Hematopoietic multipotent progenitor cell treated with erythropoietin and hydrocortisone succinate and interleukin-3 and kit ligand, for 15 days (in vitro differentiated cells): ENCODE data around the gene SPEN.
"Not testable (repeated sequence)": the region's sequence is repeated elsewhere in the genome, so short reads cannot be mapped to it uniquely, and the experiment has no call there.

Experiments used
- DNase-seq: peaks from one replicate; pipeline ENCODE4 v3.0.0-alpha.2; 2015; ENCODE audit warnings: low spot score

SPEN gene

GRCh38 chr1:15900662-15901279 is 53.3 kb downstream of the SPEN start:
- DNase-seq: no peak

GRCh38 chr1:15902882-15903281 is 55.4 kb downstream of the SPEN start:
- DNase-seq: peak; percentile 36

- no peak for DNase-seq
Observed at GRCh38 chr1:15908597-15908996, 61.1 kb downstream of the SPEN start.

GRCh38 chr1:15911141-15911540 is 63.6 kb downstream of the SPEN start:
- no peak for DNase-seq

GRCh38 chr1:15911927-15912326 is 64.4 kb downstream of the SPEN start:
- no peak for DNase-seq

- DNase-seq: not testable (repeated sequence)
Observed at GRCh38 chr1:15913607-15914006, 66.1 kb downstream of the SPEN start.

GRCh38 chr1:15915991-15916390 is 68.5 kb downstream of the SPEN start:
- DNase-seq: peak; percentile 36

GRCh38 chr1:15916417-15916816 is 68.9 kb downstream of the SPEN start:
- peak; percentile 57 for DNase-seq

GRCh38 chr1:15916916-15917315 is 69.4 kb downstream of the SPEN start:
- no peak for DNase-seq

- DNase-seq: no peak
Observed at GRCh38 chr1:15918962-15919715, 71.6 kb downstream of the SPEN start.

- DNase-seq: no peak
Observed at GRCh38 chr1:15923241-15923640, 75.7 kb downstream of the SPEN start.

GRCh38 chr1:15926448-15926847 is 78.9 kb downstream of the SPEN start:
- DNase-seq: not testable (repeated sequence)

- no peak for DNase-seq
Observed at GRCh38 chr1:15928971-15929965, 81.8 kb downstream of the SPEN start.

- DNase-seq: no peak
Observed at GRCh38 chr1:15931401-15931800, 83.9 kb downstream of the SPEN start.

GRCh38 chr1:15931884-15932283 is 84.4 kb downstream of the SPEN start:
- no peak for DNase-seq

GRCh38 chr1:15932612-15933011 is 85.1 kb downstream of the SPEN start:
- no peak for DNase-seq

GRCh38 chr1:15933684-15934083 is 86.2 kb downstream of the SPEN start:
- no peak for DNase-seq

- DNase-seq: no peak
Observed at GRCh38 chr1:15934211-15935055, 86.9 kb downstream of the SPEN start.

GRCh38 chr1:15935056-15935950 is 87.8 kb downstream of the SPEN start:
- DNase-seq: no peak

- no peak for DNase-seq
Observed at GRCh38 chr1:15936025-15936424, 88.5 kb downstream of the SPEN start.

GRCh38 chr1:15937146-15937545 is 89.6 kb downstream of the SPEN start:
- no peak for DNase-seq
